Fibroblast of peridontal ligament (primary cell): ENCODE data around the gene IARS1.
A peak's percentile ranks its signal among the peaks of the same experiment; 100 is the strongest.

Experiments used
- DNase-seq: peaks from one replicate; pipeline ENCODE4 v3.0.0-alpha.2; 2010; ENCODE audit errors: extremely low read depth

The IARS1 gene

DNA sequence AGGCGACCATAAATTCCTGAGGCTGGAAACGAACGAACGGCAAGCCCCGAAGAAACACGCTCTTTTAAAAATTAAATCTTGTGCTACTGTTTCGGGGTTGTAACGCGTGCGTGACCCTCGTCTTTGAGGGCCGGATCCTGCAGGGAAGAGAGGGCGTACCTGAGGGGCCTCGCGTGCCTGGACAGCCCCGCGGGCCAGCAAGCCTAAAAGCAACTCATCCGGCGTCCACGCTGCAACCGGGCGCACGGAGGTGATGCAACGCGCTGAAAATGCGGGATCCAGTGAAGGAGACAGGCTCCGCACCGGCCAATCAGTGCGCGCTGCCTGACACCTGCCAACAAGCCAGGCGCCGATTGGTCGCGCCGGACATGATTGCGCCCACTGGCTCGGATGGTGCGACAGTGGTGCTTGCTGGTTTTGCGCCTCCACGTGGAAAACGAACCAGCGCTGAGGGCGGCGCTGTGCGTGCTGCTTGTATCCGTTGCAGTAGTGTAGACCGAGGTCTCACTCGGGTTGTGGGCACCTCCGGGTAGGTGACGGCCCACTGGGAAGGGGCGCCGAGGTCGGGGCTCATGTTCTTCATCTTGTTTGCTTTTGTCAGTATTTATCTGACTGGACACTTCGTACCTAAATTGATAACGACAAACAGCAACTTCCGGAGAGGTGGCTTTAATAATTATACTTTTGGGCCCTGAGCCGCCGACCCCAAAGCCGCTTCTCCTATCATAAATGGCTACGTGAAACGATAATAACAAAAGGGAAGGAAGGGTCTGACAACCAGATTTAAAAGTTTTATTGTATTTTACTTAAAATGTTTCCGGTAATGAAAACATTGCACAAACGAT is at the start of gene IARS1:
TSS of gene IARS1 (minus strand) at position 246 of the 845 bp plus-strand sequence. CDS start 4,278 bp downstream, outside the sequence.
- DNase-seq = peak; percentile 98

DNA sequence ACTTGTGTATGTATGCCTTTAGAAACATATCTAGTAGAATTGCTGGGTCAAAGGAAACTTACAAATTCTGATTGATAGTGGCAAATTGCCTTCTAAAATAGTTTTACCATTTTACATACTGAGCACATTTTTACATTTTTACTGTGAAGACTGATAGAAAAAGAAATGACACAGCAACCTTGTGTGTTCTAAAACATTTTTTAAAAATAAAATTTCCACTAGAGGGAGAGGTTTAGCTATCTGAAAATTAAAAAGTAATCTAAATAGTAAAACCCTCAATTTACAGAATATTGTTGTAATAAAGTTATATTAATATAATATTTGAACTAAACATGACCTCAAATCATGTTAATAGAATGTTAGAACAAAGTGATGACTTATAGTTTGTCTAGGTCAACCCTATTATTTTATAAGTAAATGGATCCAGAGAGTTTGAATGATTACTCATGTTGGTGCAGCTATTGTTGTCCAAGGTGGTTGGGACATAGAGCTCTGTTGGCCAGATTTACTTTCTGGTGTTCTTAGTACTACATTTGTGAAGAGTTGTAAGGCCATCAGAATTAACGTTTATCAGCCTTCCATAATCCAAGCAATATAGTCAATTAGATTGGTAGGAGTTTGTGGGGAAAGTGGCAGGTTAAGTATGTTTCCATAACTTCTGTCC is 49.5 kb upstream of the IARS1 start:
- DNase-seq = peak; percentile 67

DNA sequence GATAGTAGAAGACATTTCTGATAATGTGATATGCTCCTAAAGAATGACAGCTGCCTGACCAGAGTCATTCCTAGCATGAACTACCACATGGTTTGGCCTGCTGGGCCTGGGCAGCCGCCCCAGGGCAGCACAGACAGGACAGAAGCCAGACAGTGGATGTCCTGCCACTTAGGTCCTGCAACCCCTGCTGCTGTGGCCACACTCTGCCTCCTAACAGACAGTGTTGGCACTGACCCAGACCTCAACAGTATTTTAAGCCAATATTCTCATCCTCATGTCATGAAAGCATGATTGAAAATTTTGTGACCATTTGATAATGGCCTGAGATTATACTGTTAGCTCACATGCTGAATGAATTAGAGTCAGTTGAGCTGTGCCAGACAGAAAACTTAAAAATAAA is 48.1 kb upstream of the IARS1 start:
- no peak for DNase-seq

DNA sequence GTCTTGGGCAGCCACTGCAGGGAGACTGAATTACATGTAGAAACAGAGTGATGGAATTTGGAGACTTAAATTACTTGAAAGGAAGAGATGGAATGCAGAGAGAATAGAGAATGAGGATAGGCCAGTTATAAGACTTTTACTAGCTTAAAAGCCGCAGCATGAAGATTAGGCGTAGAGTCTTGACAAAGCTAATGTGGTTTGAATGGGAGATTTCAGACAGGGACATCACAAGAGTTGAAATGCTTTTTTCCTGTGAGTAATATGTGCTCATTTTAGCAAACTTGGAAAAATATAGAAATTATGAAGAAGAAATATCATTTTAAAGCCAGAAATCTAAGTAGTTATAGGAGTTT is 39.8 kb upstream of the IARS1 start:
- no peak for DNase-seq

DNA sequence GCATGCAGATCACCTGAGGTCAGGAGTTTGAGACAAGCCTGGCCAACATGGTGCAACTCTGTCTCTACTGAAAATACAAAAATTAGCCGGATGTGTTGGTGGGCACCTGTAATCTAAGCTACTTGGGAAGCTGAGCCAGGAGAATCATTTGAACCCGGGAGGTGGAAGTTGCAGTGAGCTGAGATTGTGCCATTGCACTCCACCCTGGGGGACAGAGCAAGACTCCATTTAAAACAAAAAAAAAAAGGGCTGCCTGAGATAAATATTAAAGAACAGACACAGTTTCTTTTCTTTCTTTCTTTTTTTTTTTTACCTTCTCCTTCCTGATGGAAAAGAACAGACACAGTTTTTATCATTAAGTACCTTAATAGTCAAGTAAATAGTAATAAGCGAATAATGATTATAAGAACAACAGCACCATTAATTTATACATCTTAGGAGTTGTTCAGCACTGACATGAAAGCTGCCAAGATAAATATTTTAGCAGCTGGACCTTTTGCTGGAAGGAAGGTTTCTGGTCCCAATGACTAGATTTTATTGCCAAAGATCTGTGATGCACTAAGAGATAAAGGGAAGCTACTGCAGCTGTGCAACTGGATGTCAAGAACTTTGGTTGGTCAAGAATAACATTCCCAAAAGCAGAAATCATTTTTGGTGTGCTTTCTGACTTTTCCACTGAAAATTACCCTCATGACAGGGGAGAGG is 39.2 kb upstream of the IARS1 start:
- DNase-seq = peak; percentile 44

DNA sequence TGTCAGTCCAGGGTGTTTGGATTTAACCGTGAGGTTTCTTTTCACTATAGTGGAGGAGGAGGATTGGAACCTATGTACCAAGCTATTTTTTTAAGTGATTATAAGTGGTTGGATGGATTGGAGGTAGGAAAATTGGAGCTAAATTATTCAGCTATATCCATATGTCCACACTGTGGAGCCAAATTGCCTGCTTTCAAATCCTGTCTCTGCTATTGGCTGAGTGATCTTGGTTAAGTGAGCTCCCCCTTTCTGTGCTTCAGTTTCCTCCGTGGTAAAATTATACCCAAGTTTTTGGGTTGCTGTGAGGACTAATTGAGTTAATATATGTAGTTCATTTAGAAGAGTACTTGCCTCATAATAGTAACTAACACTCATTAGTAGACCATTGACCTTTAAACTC is 34.7 kb upstream of the IARS1 start:
- peak; percentile 90 for DNase-seq

DNA sequence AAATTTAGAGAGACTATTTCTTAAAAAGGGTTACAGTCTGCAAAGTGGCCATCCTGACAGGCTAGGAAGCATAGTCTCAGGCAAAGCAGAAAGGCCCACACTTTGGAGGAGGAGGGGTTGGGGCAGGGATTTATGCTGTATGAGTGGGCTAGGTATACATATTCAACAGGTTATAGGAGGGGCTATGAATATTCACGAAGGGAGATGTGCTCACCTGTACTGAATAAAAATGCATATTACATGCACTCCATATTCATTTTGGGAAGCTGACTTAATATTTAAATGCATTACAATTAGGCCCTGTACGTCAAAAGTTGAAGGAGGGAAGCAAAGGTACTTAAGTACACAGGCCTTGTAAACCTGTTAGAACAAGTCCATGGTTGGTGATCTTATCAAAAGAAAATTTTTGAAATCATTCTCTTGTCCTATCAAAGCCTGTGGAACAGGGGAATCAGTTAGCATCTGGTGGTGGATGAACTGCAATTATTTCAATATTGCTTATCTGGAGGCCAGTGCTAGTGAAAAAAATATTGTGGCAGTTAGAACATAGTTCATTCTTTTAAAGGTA is 33.9 kb upstream of the IARS1 start:
- DNase-seq = no peak

DNA sequence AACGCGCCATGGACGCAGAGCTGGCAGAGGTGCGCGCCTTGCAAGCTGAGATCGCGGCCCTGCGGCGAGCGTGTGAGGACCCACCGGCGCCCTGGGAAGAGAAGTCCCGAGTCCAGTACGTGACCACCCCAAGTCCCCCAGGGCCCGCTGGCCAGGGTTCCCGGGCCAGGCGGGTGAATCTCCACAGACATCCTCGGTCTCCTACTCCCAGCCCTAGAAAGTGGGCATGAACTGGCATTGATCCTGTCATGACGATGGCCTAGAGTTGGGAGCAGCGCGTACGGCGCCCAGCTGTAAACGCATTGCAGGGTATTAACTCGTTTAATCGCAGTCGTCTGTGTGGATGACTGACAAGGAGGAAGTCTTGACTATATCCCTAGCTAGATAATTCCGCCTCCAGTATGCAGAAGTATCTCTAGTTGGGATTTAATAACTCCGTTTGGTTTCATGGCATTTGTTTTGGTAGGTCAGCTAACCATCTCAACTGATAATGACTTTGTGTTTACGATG is 32.5 kb upstream of the IARS1 start:
- DNase-seq = no peak

DNA sequence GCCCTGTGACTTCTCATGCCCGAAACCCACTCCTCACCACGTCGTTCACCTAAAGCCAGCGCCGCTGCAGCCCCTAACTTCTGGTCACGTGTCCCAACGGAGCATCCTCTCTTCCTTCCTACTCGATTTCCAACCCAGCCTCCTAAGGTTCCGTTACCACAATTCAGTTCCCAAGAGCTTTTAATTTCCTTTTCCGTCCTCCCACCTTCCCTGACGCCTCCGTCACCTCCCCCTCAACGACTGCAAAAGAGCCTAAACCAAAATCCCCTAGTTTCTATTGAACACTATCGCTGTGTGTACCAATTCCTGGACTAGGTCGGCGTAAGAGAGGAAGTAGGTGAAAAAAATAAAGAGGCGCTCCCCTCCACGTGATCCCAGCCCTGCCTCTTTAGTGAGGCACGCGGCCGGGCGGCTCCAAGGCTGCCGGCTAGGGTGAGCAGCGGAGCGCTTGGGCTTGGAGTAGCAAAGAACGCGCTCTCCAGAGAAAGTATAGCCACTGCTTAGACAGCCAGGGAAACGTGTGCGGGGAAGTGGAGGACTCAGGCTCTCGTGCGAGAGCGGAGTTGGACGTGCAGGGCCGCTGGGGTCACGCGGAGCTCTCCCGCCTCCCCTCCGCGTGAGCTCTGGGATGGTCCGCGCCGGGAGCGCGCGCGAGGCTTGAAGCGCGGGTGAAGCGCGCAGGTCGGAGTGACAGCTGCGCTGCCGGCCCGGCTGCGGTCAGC is 31.9 kb upstream of the IARS1 start, which contains the start of the genes CENPP and NOL8:
TSS of gene CENPP (plus strand) at position 685 of the 722 bp plus-strand sequence.
TSS of gene NOL8 (minus strand) at position 82 of the 722 bp plus-strand sequence. CDS start 1,189 bp downstream, outside the sequence.
- DNase-seq = peak; percentile 91

DNA sequence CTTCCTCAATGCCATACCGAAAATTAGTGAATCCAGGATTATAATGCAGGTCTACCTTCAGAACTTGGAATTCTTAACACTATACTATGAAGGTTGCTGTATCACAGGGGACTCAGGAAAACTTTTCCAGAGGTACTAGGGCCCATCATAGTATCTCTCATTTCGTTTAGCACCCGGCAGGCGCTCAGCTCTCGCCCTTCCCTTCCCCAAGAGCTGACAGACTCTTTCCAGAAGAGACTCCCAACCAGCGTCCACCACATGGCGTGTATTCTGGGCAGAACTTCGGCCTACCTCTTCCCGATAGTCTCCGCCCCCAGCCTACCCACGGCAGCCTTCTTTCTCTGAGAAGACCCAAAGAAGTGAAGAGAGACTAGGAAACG is 31.4 kb upstream of the IARS1 start:
- no peak for DNase-seq

DNA sequence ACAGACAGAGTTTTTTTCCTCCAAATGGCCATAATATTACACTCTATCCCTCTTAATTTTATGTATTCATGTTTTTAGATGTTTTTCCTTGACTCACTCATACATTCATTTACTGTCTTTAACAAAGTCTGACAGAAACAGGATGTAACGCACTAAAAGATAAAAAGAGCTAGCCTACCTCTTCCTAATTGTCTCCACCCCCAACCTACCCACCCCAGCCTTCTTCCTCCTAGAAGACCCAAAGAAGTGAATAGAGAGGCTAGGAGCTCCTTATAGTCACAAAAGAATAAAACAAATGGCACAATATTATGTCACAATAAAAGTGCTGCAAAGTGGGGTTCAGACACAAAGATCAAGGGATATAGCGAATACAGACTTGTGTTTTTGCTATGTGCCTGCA is 30.9 kb upstream of the IARS1 start:
- no peak for DNase-seq

DNA sequence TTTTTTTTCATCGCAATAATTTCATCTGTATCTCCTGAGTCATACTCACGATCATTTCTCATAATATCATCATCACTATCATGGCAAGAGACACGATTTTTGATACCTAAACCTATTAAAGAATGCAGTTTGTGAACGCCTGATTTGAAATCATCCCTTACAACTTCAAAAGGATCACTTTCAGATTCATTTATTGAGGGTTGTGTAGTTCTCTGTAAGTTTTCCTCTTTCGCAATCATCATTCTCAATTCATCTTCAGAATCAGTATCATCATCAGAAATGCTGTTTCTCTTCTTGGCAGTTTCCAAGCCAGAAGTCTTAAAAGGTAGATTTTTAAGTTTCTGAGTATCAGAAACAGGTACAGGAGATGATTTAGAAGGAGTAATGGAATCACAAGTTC is 22.0 kb upstream of the IARS1 start:
- DNase-seq = no peak

DNA sequence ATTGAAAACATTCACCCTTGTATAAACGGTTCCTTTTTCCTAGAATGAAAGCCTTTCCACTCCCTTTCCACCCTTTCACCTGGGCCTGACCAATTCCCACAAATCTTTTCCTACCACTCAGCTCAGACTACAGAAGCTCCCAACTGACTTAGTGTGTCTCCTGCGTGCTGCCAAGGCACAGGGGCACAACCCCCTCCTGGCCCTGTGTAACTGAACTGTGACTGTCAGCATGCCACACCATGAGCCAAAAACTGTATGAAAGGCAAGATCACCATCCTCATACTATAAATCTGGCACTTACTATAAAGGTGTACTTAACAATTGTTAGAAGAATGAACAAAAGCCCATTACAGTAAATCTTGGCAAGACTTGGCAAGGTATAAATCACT is 20.1 kb upstream of the IARS1 start:
- no peak for DNase-seq

DNA sequence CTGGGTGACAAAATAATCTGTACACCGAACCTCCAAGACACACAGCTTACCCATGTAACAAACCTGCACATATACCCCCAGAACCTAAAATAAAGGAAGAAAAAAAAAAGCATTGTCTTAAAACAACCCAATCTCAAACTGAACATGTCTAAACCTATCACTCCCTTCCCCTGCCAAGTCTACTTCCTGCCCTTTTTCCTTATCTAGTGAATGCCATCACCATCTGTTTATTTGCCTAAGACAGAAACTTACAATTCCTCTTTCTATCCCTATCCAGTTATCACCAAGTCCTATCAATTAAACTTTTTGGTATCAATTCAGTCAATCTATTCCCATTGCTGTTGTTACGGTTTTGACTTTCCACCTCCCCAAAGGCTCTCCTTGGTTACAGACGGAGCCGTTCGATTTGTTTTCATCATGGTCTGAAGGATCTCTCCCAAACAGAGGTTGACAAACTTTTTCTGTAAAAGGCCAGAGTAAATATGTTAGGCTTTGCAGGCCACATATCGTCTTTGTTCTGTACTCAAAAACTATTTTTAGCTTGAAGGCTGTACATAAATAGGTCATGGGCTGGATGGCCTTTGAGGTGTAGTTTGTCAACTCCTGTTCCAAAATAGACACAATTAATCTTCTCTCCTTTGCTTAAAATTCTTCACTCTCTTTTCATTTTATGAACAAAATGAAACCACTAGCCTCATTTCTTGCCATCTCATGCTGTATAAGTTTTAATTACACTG is 19.6 kb upstream of the IARS1 start:
- peak; percentile 15 for DNase-seq

DNA sequence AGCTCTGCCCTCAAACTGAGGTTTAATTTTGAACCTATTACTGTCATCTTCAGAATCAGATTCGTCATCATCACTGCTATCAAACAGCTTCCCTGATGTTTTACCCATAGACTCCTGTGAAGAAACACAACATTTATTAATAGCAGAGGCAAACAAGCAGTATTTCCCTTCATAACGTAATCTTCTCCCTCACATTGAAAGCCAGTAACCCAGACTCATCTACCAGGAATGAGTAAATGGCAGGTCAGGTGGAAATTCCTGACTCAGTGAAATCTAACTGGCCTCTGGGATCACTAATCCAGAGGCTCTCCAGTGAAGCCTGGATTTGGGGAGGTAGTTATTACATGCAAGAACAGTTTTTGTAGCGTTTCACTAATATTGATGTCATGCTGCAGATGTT is 17.1 kb upstream of the IARS1 start:
- no peak for DNase-seq

DNA sequence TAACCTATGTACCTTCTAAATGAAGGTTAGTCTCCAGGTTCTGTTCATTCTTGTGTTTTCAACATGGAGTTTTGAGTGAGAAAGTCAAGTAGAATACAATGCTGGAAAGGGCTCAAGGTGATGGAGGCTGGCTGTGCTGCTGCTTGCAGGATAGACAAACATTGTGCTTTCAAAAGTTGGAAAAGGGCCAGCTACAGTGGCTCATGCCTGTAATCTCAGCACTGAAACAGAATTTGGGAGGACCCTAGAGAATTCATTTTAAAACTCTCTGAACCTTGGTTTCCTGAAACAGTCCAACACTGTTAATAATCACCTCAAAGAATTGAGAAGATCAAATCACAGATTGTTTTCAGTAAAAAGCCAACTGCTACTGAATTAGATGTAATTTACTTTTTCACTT is 15.4 kb upstream of the IARS1 start:
- DNase-seq = peak; percentile 38

DNA sequence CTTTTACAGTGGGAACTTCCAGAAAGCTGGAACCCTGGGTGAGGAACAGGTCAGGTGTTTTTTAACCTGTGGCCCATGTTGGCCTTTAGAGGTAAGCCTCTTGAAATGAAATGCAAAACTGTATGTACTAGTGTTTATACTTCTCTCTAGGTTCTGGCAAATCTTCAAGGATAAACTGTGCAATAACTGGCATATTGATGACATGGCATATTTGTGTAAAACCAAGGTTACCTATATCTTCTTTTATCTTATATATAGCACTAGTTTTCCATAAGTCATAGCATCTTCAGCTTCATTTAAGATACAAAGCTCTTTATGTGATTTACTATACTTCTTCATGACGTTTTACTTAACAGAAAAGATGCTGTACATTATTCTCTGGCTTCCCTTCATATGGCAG is 7.4 kb upstream of the IARS1 start:
- DNase-seq = no peak

DNA sequence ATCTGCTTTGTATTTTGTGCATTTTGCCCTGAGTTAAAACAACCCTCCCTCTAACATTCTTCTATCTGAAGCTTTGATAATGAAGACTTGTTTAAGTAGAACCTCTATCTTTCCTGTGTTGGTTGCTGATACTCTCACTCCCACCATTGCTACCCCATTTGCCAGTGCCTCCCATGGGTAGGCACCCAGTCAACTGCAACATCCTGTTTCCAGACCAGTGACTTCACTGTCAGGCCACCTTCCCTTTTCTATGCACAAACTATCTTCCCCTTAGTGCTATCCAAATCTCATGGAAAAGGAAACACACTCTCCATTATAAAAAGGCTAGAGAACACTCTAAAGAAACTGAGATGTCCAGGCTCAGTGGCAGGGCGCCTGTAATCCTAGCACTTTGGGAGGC is 5.6 kb upstream of the IARS1 start:
- DNase-seq = no peak

DNA sequence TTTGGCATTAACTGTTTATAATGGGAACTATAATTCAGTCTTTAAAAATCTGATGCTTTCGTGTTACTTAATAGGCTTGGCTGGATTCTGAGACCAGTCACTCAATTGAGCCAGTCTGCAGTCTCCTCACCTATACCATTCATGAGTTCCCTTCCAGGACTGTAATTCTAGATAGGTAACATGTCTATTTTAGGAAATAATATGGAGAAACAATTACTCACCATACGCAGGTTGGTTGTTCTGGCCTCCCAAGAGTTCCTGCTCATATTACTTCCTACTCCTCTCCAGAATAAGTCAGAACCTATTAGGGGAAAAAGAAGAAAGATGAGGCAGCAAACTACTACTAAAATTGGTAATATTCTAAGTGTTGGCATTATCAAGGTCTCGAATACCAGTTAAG is 4.5 kb upstream of the IARS1 start:
- DNase-seq = no peak

DNA sequence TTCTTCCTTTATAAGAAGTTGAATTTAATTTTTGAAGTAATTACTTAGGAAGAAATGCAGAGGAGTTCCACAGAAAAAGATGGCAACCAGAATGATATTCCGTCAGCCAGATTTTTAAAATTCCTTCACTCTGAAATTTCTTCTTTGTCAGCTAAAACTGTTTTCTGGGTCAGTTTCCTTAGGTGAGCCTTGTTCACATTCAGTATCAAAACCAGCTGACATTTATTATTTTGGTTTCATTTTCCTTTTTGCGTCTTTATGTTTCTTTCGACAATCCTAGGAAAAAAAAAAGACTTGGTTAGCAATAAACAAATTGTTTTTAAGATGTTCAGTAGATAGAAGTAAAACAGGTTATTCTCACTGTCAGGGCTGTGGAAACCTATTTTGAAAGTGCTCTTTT is 4.1 kb upstream of the IARS1 start:
- DNase-seq = no peak

DNA sequence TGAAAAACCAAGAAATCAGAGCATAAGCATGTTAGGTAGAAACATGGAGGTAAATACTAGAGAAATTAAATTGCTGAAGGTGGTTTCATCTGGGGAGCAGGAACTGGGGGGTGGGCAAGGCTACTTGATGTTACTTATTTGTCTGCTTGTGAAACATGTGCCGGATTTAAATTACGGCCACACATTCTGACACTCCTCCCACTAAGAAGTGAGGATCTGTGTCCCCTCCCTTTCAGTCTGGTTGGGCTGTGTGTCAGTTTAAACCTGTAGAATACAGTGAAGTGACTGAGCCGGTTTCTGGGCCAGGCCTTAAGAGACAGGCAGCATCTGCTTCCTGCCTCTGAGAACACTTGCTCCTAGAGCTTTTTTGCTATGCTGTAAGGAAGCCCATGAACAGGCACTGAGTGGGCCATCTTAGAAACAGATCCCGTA is 2.3 kb upstream of the IARS1 start:
- no peak for DNase-seq
